HG03095 (cell line): ENCODE measurements around the gene TRIM61.

Experiments used
- ATAC-seq: cut with Tn5 transposase; IDR thresholded peaks from one replicate; pipeline ENCODE4 v1.9.1; 2021; ENCODE audit warnings: moderate library complexity; ENCODE audit not compliant: unreplicated experiment

The TRIM61 gene

DNA sequence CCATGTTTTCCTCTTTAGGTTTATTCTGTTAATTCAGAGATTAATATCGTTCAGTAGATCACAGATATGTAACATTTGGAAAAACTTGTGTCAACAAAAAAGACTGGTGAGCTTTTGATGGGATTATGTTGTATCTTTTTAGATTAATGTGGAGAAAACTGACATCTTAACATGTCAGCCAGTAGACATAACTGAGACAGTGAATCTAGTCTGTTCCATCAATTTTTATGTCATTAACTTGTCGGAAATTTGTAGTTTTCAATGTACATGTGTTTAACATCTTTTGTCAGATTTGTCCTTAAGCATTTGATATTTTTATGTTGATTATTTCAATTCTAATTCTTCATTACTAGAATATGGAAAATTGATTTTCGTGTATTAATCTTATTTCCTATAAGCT, 58.5 kb downstream of the TRIM61 start:
- no peak for ATAC-seq
